KOPT-K1 (cell line): Measurements from ENCODE around the gene MUTYH.

ENCODE experiments used
- H3K27ac ChIP-seq: fragments of 200-600 bp; sonication (generic); 2 replicates; pipeline ENCODE4 v1.5.1; 2016; ENCODE audit warnings: antibody characterized with exemption, mild to moderate bottlenecking, low read depth, low read length; ENCODE audit not compliant: poor library complexity, severe bottlenecking
- H3K36me3 ChIP-seq: fragments of 200-600 bp; sonication (generic); 2 replicates; pipeline ENCODE4 v1.5.1; 2017; ENCODE audit warnings: antibody characterized with exemption, mild to moderate bottlenecking, low read length, moderate library complexity; ENCODE audit not compliant: insufficient read depth
- H3K9me3 ChIP-seq: fragments of 200-600 bp; sonication (generic); 2 replicates; pipeline ENCODE4 v1.5.1; 2017; ENCODE audit warnings: antibody characterized with exemption, low read length, mild to moderate bottlenecking; ENCODE audit not compliant: insufficient read depth, poor library complexity, severe bottlenecking

The MUTYH gene

DNA sequence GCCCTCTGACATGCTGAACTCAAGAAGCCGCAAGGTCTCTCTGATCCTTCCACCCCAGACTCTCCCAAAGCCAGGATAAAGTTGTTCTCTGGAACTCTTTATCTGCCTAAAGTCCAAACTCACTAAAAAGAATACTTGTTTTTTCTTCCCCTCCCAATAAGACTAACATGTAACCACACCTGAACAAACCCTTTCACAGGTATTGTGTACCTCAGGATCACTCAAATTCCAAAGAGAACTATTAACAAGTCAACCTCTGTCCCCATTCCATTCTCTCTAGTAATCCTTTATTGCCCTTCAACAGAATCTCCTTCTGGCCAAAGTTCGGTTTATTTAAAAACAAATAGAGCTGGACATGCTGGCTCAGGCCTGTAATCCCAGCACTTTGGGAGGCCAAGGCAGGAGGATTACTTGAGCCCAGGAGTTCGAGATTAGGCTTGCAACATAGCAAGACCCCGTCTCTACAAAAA is 4.3 kb downstream of the MUTYH start:
- Histone ChIP-seq H3K9me3 (no peaks in the 10 kb centered on the region), H3K36me3 (peaks cover 47% of the 10 kb centered on the region), H3K27ac (no peak overlapping the region)

DNA sequence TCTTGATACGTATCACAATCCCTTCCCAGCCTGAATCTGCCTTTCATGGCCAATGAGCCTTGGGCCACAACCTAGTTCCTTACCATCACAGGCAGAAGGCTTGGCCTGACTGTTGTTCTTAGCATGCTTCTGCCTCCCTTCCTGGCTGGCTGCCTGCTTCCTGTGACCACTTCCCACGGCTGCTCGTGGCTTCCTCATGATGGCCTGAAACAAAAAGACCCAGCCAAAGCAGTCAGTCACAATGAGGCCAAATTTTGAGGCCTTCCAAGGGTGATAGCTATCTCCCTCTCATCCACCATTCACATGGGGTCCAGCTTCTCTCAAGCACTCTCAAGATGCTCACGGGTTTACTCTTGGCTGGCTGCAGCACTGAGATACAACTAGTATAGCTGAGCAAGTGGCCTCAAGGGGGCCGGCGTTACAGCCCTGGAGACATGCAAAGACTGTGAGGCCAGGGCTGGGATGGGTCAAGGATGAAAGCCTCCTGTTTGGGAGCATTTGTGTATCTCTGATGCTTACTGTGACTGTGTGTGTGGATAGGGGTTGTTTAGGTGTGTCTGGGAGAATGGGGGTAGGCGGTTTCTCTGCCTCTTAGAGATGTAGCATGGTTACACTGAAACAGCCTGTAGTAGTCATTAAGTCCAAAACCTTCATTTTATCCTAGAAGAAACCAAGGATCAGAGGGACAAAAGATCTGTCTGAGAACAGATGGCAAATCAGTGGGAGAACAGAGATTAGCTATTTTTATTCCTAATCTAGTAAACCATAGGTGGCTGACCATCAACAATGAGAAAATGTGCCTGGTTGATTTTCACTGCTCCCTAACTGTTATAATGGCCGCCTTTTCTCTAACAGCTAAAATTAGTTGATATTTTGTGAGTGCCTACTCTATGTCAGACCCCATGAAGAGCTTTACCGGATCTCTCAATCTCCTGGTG is 5.7 kb downstream of the MUTYH start:
- peaks cover 54% of the 10 kb centered on the region for H3K36me3 ChIP-seq
- peak overlapping the region; percentile 46 for H3K27ac ChIP-seq
- H3K9me3 ChIP-seq, result no peaks in the 10 kb centered on the region

DNA sequence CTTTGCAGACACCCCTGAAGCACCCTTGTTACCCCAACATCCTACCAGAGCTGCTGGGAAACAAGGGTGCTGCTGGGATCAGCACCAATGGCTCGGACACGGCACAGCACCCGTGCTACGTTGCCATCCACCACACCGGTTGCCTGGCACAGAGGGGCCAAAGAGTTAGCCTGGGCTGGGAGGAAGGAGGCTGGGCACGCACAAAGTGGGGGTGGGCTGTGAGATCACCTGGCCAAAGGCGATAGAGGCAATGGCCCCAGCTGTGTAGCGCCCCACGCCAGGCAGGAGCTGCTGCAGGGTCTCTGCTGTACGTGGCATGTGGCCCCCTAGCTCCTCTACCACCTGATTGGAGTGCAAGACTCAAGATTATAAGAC is 7.9 kb downstream of the MUTYH start:
- peaks cover 66% of the 10 kb centered on the region for H3K36me3 ChIP-seq
- no peak overlapping the region for H3K27ac ChIP-seq
- no peaks in the 10 kb centered on the region for H3K9me3 ChIP-seq

DNA sequence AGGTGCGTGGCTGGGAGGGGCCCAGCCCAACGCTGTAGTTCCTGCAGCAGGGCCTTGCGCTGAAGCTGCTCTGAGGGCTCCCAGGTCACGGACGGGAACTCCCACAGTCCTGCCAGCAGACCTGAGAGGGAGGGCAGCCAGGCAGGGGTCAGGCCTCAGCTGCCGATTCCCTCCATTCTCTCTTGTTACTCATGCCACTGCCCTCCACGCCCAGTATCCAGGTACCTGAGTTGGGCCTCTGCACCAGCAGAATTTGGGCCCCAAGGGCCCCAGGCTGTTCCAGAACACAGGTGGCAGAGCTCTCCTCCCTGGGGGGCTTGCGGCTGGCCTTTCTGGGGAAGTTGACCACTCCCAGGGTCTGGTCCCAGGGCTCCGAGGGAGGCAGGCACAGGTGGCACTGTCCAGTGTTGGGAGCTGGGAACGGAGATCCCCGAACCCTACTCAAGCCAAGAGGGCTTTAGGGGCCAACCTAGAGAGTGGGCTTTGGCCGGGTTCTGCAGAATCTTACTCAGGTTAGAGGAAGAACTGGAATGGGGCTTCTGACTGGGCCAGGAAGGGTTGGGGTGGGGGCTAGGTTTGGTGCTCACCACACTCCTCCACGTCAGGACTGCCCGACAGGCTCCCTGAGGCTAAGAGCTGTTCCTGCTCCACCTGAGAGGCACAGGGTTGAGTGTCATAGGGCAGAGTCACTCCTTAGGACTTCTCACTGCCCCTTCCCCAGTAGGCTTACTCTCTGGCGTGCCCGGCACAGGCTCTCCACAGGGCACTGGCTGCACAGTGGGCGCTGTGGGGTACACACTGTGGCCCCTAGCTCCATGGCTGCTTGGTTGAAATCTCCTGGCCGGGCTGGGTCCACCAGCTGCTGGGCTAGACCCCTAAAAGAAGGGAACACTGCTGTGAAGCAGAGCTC is 8.5 kb downstream of the MUTYH start:
- H3K9me3 ChIP-seq, result no peaks in the 10 kb centered on the region
- H3K36me3 ChIP-seq, result peaks cover 66% of the 10 kb centered on the region
- no peak overlapping the region for H3K27ac ChIP-seq

DNA sequence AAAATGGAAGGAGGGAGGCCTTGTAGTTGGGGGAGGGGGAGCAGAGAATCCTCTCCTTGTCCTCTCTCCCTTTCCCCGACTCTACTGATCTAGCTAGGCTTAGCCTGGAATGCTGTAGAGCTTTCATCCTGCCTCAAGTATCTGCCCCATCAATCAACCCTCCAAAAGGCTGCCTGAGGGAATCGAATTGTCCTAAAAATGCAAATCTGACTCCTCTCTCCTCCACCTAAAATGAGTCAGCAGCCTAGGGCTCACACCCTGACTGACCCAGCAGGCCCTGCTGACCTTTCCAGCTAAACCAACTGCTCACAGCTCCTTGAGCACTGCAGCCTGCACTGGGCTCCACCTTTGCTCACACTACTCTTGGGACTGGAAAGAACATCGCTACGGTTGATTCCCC is 10.8 kb downstream of the MUTYH start:
- Histone ChIP-seq H3K9me3 (no peaks in the 10 kb centered on the region), H3K36me3 (peaks cover 63% of the 10 kb centered on the region), H3K27ac (no peak overlapping the region)

DNA sequence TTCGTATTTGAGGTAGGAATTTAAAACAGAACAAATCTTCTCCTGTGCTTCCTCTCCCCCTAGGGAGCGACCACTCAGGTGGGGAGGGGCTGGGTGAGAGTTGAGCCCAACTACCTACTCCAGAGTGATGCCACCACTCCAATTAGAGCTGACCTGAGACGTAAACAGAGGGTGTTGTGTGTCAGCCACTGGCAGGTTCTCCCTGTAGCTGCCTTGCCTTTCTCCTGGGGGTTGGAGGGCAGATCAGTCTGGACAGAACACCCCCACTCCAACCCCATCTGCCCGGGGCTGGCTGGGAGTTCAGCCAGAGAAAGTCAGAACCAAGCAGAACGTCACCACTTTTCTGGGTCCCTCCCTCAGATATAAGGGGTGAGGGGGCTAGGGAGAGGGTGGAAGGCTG is 11.6 kb downstream of the MUTYH start:
- Histone ChIP-seq H3K36me3 (peaks cover 55% of the 10 kb centered on the region), H3K9me3 (no peaks in the 10 kb centered on the region), H3K27ac (no peak overlapping the region)

DNA sequence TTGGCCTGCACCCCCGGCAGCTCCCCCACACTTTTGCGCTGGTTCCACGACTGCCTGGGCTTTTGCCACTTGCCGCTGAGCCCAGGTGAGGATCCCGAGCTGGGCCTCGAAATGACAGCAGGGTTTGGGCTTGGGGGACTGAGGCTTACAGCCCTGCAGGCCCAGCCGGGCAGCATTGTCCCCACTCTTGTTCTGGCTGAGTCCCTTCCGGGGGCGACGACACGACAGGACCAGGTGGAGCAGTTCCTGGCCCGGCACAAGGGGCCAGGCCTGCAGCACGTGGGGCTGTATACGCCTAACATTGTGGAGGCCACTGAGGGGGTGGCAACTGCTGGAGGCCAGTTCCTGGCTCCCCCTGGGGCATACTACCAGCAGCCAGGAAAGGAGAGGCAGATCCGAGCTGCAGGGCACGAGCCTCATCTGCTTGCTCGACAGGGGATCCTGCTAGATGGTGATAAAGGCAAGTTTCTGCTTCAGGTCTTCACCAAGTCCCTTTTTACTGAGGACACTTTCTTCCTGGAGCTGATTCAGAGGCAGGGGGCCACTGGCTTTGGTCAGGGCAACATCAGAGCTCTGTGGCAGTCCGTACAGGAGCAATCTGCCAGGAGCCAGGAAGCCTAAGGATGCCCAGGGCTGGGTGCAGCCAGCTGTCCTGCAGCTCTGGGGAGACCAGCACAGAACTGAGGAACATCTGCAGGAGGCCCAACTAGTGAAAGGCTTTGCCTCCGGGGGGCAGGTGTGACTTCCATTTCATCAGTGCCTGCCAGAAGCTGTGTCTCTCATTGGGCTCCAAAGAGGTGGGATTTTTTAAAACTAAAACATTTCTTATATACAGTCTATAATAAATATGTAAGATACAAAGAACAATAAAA is 12.4 kb downstream of the MUTYH start:
- Histone ChIP-seq H3K9me3 (no peaks in the 10 kb centered on the region), H3K36me3 (peaks cover 47% of the 10 kb centered on the region), H3K27ac (peak overlapping the region; percentile 43)

DNA sequence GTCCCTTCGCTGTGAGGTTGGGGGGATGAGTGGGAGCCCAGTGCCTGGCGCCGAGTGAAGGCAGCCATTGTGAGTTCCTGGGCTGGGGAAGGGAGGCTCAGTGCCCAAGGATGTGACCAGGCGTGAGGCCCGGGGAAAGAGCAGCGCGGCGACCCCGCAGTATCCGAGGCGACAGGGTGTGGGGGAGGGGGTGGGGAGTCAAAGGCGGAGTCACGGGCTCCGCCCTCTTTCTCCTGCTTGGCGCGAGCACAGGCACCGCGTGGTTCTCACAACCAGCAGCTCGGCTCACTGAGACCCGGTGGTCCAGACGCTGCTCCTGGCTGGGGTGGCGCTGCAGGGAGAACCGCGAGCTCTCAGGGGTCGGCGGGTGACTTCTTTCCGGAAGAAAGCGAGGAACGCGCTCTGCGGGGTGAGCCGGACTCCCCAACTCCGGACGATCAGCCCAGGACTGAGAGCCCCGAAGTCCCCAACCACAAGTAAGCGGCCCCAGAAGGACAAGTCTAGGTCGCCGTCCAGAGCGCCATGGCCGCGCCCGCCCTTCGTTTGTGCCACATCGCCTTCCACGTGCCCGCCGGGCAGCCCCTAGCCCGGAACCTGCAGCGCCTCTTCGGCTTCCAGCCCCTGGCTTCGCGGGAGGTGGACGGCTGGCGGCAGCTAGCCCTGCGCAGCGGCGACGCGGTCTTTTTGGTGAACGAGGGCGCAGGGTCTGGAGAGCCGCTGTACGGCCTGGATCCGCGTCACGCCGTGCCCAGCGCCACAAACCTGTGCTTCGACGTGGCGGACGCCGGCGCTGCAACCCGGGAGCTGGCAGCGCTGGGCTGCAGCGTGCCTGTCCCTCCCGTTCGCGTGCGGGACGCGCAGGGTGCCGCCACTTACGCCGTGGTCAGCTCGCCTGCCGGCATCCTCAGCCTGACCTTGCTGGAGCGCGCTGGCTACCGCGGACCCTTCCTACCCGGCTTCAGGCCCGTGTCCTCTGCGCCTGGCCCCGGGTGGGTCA is 13.3 kb downstream of the MUTYH start, which contains the start of gene HPDL:
TSS of gene HPDL (plus strand) at position 269 of the 997 bp plus-strand sequence. CDS start at position 523, 254 bp downstream.
- peaks cover 38% of the 10 kb centered on the region for H3K36me3 ChIP-seq
- peak within 1 kb of the TSS; percentile 43 for H3K27ac ChIP-seq

DNA sequence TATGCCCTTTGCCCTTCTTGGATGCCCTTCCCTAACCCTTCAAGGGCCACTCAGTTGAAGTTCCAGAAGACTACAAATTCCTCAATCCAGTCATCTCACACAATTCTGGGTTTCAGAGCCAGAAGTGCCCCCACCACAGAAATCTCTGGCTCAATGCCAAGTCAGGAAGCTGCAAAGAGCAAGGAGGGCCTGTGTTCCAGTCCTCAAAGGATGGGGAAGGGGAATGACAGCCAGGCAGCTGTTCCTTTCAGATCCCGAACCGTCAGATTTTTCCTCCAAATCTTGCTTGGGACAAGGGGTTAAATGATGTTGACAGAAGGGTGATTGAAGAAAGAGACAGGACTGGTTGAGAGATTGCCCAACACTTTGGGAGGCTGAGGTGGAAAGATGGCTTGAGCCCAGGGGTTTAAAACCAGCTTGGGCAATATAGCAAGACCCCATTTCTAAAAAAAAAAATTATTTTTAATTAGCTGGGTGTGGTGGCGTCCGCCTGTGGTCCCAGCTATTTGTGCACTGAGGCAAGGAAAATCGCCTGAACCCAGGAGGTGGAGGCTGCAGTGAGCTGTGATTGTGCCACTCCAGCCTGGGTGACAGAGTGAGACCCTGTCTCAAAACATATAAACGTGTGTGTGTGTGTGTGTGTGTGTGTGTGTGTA is 14.3 kb downstream of the MUTYH start:
- Histone ChIP-seq H3K9me3 (no peaks in the 10 kb centered on the region), H3K36me3 (peaks cover 28% of the 10 kb centered on the region), H3K27ac (peak overlapping the region; percentile 43)

More for the DNA sequence above, 13.3 kb downstream of the MUTYH start, which contains the start of gene HPDL:
- H3K9me3 ChIP-seq, result no peaks in the 10 kb centered on the region

DNA sequence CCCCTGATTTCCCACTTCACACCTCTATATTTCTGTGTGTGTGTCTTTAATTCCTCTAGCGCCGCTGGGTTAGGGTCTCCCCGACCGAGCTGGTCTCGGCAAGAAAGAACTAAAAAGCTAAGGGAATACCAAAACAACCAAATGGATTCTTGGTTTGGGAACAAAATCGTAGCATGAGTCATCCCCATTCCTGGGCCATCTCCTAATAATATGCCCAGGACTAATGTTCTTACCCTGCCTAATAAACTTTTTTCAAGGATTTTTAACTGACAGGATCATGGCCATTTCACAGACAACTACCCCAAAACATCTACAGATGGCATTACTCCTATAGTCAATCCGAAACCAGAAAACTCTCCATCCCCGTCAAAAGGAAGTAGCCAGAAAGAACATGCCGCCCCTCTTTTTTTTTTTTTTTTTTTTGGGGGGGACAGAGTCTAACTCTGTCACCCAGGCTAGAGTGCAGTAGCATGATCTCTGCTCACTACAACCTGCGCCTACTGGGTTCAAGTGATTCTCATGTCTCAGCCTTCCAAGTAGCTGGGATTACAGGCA is 17.7 kb downstream of the MUTYH start:
- Histone ChIP-seq H3K27ac (no peak overlapping the region), H3K9me3 (no peaks in the 10 kb centered on the region)

DNA sequence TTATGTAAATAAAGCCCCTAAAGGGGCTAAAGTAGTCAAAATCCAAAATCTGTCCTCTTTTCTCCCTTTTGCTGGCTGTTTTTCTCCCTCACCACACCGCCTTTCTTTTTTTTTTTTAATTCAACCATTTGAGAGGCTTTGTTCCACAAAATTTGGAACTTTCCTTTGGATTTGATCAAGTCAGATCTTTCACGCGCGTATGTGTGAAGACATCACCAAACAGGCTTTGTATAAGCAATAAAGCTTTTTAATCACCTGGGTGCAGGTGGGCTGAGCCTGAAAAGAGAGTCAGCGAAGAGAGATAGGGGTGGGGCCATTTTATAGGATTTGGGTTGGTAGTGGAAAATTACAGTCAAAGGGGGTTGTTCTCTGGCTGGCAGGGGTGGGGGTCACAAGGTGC is 18.8 kb downstream of the MUTYH start:
- no peak overlapping the region for H3K27ac ChIP-seq
- H3K9me3 ChIP-seq, result no peaks in the 10 kb centered on the region
- H3K36me3 ChIP-seq, result no peaks in the 10 kb centered on the region

More for the DNA sequence above, 17.7 kb downstream of the MUTYH start:
- 0 out of 2 replicates have a peak, but pooled peaks cover 3% of the 10 kb centered on the region for H3K36me3 ChIP-seq

DNA sequence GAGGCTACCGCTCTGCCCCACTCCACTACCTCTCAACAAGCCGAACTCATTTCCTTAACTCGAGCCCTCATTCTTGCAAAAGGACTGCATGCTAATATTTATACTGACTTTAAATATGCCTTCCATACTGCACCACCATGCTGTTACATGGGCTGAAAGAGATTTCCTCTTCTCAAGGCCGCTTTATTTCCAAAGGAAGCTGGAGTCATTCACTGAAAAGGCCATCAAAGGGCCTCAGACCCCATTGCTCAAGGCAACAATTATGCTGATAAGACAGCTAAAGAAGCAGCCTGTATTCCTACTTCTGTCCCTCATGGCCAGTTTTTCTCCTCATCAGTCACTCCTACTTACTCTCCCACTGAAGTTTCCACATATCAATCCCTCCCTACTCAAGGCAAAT is 20.5 kb downstream of the MUTYH start:
- Histone ChIP-seq H3K36me3 (no peaks in the 10 kb centered on the region), H3K27ac (no peak overlapping the region), H3K9me3 (no peaks in the 10 kb centered on the region)

DNA sequence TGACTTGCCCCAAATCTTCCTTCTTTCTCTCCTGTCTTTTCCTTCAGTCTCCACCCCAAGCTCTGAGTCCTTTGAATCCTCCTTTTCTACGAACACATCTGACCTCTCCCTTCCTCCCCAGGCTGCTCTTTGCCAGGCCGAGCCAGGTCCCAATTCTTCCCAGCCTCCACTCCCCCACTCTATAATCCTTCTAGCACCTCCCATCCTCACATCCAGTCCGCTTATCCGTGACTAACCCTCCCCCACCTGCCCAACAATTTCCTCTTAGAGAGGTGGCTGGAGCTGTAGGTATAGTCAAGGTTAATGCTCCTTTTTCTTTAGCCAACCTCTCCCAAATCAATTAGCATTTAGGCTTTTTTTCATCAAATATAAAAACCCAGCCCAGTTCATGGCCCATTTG is 23.1 kb downstream of the MUTYH start:
- H3K27ac ChIP-seq, result no peak overlapping the region
- H3K9me3 ChIP-seq, result no peaks in the 10 kb centered on the region
- no peaks in the 10 kb centered on the region for H3K36me3 ChIP-seq
